Activated naive CD4-positive, alpha-beta T cell treated with Interleukin-2 at 50 U/mL for 16 hours (primary cell): Measurements from ENCODE around the gene LBX2.

Experiments used
- DNase-seq: peaks from one replicate; pipeline ENCODE4 v3.0.0-alpha.2; 2020

LBX2 gene, protein sequence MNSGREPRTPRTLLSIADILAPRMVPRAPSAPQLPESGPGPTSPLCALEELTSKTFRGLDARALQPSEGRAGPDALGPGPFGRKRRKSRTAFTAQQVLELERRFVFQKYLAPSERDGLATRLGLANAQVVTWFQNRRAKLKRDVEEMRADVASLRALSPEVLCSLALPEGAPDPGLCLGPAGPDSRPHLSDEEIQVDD

DNA sequence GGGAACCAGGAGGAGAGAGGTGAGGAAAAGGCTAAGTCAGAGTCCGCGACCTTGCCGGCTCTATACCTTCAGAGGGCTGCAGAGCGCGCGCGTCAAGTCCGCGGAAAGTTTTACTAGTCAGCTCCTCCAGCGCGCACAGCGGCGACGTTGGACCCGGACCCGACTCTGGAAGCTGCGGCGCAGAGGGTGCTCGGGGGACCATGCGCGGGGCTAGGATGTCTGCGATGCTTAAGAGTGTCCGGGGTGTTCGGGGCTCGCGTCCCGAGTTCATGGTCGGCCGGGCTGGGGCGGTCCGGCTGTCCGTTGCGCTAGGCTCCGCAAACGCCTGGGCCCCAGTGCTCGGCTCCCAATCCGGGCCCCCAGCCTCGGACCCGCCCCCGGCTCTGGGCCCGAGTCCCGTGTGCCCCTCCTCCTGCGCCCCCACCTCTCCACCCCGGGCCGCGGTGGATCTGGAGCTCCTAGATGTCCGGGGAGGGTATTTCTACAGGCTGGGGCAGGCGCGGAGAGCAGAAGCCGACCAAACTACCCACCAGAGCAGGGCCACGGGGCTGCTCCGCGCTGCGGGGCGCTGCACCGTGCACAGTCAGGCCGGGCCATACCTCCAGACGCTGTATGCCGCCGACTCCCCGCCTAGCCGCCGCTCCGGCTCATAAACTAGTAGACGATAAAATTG lies at the start of gene LBX2:
Gene LBX2, minus strand, starts transcription at position 337 of the 673 bp plus-strand sequence. Its CDS starts 66 bp downstream, at position 271.
- DNase-seq, result peak; percentile 33

DNA sequence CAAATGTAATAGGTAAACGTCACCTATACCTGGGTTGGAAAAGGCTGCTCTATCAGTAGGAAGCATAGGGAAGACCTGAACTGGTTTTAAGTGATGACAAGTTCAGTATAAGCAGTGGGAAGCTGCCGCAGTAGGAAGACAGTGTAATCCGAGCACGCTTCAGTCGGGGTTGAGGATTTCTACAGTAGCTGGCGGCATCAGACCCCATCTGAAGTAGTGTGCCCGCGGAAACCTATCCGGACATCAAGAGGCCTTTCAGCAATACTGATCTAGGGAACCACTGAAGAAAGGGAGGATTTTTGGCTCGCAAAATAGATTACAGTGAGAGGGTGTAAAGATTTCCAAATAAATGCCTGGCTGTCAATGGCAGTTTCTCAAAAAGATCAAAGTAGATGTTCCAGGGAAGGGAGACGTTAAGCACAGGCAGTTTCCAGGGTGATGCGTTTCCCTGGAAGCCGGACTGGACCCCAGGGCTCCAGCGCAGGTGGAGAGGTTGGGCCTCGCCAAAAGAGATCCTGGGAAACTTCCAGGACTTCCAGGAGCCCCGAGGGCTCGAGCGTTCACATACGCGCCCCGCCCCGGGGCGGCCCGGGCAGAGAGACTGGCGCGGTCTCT lies 49.0 kb upstream of the LBX2 start:
- no peak for DNase-seq

DNA sequence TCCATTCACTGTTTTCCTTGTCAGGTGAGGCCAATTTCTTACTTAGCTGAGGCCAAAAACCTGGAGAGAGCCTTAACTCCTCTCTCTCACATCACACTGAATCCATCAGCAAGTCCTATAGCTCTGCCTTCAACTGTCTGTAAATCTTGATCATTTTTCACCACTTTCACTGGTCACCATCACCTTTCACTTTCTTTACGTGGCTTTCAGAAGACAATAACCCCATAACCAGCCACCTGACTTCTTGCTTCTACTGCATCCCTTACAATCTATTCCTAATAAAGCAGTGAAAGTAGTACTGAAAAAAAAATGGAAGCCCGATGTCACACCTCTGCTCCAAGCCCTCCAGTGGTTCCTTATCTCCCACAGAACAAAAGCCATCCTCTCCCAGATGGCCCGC lies 46.6 kb upstream of the LBX2 start:
- no peak for DNase-seq

DNA sequence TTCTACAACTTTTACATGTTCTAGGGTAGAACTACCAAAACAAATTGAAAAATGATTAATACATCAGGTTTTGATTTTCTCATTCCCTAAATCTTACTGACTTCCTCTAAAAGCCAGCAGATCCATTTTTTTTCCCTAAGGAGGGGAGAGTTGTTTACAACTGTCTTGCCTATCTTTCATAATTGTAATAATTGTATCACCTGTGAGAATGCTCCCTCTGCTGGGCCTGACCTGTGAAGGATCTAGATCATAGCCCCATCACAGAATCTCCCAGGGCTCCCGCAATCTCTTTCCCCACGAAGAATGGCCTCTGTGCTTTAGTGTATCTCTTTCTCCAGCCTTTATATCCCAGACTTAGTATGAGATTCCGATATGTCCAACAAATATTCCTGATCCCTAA lies 45.2 kb upstream of the LBX2 start:
- DNase-seq, result no peak

DNA sequence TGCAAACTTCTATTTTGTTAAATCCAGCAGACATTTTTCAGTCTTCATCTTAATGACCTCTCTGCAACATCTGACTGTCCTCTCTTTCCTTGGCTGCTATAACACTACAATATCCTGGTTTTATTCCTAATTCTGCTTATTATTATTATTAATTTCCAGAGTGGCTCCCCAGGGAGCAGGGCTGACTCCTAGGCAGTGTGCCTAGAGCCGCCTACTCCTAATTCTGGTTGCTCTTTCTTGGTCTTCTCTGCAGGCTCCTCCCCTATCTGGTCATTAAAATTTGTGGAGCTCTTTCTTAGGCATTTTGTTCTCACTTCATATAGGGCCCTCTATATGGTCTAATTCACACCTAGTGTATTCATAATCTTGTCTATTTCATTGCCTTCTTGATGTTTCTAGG lies 43.6 kb upstream of the LBX2 start:
- no peak for DNase-seq

DNA sequence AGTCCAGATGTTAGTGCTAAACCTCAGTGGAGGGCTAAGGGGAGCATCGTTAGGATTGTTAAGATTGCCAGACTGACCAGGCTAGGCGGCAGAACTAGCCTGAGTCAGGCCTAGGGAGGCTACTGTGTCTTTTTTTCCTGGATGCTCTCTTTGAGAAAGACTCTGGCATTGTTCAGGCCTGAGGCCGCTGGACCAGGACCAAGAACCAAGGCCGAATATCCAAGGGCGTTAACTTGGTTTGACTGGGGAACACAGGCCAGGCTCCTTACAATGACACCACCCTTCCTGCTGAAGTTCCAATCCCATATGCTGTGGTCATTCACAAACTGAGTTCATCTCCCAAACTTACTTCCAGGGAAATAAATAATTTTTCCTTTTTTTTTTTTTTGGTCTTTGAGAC lies 40.9 kb upstream of the LBX2 start:
- DNase-seq, result no peak

DNA sequence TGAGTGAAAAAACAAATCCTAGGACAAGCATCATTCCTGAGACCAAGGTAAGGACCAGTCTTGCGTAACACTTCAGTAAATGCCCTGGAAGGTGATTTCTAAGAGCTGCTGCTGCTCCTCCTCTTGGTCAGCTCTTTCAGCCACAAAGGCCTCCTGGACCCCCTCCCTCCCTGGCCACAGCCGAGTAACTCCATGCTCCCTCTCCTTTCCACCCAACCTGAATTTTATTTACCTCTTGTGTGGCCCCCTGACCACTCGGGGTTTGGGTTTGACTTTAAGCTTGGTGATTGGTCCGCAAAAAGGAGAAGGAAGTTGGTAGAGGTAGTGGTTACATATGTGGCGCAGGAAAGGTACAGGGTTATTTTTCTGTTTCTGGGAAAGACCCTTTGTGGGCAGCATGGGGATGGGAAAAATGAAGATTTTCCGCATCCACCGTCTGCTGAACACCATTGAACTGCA lies 39.5 kb upstream of the LBX2 start:
- DNase-seq, result no peak

DNA sequence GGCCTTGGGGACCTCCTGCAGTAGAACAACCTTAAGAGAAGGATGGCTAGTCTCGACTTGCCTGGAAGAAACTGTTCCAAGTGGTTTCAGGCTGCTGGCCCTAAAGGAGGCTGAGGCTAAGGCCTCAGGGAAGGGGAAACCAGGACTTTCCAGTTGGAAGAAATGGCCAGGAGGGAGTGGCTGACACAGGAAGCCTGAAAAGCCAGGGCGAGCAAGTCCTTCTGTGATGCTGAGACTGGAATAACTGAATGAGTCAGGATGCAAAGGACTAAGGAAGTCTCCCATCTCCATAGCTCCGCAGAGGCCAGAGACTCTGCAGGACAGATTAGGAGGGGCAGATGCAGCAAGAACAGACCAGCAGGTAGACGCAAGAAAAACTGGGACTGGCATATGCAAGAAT lies 37.7 kb upstream of the LBX2 start:
- no peak for DNase-seq

DNA sequence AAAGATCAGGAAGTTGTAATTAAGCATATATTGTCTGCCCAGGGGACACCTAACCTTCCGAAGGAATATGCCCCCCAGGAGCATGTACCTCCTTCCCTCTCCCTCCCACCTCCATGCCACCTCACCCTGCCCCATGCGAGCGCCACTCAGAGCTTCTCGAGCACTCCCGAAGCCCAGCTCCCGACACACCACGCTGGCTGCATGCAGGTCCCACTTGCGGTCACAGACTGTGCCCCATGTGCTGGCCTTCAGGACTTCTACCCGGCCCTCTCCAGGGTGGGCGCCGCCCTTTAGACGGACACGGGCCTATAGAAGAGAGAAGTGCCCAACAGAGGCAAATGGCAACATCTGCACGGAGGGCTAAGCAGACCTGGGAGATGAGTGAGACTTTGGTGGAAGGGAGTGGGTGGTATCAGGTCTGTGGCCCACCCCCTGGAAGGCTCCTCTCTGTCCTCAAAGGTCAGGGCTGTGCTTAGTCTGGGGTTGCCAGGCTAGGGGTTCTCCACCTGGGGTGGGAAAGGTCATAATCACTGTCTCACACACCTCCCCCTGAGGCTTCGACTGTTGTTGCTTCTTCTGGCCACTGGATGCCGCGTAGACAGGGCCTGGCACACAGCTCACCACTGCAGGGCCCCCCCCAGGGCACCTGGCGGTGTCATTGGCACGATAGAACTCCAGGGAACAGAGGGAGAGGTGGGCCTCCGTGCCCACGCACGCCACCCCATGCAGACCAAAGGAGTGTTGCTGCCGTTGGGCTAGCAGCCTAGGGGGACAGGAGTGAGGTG lies 37.0 kb upstream of the LBX2 start:
- no peak for DNase-seq

DNA sequence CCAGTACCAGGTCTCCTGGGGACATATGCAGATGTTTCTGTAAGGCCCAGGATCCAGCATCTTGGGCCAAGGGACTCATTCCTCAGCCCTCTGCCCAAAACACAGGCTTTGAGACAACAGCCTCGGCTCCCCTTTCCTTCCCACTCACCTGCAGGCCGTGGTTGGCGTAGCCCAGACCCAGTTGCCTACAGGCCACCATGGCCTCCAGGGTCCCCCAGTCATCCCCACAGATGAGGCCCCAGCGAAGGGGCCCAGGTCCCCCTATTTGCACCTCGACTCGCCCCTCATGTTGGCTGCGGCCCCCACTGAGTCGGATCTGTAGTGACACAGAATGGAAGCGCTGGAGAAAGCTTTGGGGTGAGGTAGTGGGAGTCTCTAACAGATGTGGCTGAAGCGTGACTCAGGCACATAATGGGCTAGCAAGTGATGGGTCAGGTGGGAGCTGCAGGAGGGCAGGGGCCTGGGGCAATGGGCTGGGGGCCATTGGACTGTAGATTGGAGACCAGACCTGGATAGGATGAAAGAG lies 36.1 kb upstream of the LBX2 start:
- no peak for DNase-seq

DNA sequence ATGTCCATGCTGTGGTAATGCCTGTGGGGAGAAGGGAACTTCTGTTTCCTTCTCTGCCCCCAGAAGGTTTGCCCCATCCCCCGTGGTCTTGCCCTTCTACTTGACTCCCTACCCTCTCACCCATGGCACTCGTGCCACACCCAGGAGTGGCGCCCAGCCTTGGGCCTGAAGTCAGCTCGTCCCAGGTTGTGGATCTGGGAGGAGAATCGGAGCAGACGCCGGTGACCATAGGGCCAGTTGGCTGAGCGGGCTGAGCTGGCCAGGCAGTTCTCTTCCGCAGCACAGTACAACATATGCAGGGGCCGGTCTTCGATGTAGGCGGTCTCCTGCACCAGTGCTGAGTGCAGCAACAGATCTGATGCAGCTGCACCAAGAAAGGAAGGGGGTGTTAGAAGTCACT lies 35.0 kb upstream of the LBX2 start:
- DNase-seq, result no peak

DNA sequence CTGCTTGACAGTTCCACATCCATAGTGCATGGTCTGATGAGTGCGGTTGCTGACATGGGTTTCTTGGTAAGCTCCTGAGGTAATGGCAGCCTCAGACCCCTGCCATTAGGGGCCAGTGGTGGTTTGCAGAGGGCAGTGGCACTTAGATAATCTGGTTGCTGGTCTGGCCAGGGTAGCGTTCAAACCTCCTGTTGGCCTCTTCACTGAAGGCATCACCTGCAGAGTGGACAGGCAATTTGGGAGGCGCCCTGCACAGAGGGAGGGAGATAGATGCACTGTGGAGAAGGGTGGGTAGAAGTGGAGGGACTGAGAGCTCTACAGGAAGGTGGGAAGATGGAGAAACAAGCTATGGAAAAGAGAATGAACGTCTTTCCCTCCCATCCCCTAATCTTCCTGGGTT lies 34.1 kb upstream of the LBX2 start:
- no peak for DNase-seq

DNA sequence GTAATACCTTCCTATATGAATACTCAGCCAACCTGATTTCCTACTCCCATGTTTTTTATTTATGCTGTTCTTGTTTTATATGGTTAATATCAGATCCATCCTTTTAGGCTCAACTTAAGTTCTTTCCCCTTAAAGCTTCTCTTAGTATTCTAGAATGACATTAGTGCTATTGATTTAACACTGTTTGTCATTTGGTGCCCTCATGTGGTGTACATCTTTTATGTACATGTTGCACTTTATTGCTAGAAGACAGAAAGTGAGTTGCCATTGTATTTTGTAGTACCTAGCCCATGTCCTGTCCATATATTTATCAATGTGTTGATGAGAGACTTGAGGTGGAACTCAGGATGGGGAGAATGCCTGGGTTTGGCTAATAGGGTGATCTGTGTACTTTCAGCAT lies 32.8 kb upstream of the LBX2 start:
- no peak for DNase-seq

DNA sequence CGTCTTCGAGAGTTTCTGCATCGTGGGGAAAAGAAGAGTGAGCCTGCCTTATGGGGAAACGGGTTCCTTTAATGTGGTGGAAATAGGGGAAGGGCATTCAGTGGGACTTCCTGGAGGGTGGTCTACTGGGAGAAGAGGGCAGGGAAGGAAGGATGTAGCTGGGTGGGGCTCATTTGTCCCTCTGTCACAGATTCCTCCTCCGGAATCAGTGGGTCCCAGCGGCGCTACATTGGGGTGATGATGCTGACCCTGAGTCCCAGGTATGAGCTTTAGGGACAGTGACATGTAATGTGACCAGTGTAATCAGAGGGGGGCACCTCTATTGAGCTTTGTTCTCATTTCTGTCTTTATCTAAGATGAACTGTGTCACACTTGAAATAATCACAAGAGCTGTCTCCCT lies 32.3 kb upstream of the LBX2 start:
- no peak for DNase-seq

DNA sequence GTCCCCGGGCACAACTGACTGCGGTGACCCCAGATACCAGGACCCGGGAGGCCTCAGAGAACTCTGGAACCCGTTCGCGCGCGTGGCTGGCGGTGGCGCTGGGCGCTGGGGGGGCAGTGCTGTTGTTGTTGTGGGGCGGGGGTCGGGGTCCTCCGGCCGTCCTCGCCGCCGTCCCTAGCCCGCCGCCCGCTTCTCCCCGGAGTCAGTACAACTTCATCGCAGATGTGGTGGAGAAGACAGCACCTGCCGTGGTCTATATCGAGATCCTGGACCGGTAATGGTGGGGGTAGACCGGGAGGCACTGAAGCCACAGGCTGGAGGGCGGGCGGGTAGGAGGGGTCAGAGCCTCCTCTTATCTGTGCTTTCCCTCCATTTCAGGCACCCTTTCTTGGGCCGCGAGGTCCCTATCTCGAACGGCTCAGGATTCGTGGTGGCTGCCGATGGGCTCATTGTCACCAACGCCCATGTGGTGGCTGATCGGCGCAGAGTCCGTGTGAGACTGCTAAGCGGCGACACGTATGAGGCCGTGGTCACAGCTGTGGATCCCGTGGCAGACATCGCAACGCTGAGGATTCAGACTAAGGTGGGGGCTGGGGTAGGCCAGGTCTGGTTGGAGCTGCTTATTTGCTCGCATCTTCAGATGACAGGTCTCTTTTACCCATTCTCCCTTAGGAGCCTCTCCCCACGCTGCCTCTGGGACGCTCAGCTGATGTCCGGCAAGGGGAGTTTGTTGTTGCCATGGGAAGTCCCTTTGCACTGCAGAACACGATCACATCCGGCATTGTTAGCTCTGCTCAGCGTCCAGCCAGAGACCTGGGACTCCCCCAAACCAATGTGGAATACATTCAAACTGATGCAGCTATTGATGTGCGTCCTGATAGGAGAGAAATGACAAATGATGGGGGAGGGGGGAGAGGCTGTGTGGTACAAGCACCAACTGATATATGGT lies 31.1 kb upstream of the LBX2 start:
- DNase-seq, result peak; percentile 55

DNA sequence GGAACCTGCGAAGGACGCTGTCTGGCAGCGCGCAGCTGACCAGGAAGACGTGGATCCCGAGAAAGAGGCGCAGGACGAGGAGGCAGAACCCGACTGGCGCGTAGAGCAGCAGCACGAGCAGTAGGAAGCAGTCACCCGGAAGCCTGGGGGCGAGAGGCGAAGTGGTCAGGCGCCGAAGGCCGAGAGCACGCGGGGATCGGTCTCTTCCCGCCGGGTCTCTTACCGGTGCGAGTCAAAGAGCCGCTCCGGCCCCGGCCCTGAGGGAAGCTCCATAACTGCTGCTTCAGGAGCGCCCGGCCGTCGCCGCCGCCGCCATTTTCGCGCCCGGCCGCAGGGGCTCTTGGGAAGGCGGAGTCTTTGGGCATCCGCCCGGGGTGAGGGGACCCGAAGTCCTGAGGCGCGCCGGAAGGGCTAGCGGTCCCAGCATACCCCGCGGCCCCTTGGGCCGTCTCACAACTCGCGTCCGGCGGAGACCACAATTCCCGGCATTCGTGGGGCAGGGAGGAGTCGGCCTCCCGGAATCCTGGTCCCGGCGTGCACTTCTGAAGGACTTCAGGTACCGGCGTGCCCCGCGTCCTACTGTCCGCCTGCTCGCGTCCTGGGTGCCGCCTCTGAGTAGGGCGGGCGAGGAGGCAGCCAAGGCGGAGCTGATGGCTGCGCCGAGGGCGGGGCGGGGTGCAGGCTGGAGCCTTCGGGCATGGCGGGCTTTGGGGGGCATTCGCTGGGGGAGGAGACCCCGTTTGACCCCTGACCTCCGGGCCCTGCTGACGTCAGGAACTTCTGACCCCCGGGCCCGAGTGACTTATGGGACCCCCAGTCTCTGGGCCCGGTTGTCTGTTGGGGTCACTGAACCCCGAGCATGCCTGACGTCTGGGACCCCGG lies 30.2 kb upstream of the LBX2 start, which contains the start of the genes AUP1 and HTRA2:
Gene AUP1, minus strand, starts transcription at position 350 of the 882 bp plus-strand sequence. Its CDS starts 77 bp downstream, at position 273.
Gene HTRA2, plus strand, starts transcription at position 577 of the 882 bp plus-strand sequence. Its CDS starts 74 bp downstream, at position 651.
- DNase-seq, result peak; percentile 93

DNA sequence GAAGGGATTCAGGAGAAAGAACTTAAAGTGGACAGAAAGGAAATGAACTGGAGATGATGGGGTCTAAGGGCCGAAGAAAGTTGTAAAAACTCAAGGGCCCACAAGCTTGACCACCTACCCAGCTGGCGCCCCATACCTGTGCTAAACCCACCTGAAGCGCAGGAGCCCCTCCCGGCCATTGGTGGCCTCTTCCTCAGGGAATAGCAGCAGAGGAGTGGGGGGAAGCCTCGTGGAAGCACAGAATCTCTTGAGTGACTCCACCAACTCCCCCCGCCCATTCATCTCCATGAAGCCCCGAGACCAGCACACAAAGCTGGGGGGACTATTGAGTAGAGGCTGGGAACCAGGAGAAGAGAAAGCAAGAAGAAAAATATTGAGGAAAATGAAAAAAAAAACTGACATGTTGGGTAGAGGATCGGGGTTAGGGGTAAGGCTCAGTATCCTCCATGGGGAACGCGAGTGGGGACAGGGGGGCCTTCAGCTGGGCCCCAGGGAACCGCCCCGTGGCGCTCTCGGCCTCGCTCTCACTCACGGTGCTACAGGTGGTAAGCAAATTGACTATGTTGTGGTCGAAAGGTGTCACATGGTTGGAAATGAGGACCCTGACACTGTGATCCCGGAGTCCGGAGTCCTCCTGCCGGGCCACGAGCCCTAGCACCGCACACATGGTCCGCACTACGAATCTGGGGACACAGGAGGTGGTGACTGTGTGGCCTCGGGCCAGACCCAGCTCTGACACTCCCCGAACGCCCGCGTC lies 29.4 kb upstream of the LBX2 start:
- DNase-seq, result no peak

DNA sequence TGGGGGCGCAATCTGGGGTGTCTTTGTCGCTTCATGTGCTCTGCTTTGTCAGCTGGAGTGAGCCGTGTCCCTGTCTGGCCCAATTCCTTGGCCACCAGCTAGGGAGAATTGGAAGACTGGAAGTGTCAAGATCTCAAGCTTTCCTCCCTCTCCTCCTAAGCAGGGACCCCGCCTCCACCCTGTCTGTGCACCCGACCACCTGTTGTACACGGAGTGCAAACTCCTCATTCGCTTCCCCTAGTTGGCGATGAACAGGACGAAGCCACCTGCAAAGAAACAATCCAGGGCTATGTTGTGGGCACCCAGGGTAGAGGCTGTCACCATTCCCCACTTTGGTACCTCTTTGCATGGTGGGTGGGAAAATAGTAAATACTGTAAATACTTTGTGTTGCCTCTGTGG lies 28.3 kb upstream of the LBX2 start:
- DNase-seq, result no peak

DNA sequence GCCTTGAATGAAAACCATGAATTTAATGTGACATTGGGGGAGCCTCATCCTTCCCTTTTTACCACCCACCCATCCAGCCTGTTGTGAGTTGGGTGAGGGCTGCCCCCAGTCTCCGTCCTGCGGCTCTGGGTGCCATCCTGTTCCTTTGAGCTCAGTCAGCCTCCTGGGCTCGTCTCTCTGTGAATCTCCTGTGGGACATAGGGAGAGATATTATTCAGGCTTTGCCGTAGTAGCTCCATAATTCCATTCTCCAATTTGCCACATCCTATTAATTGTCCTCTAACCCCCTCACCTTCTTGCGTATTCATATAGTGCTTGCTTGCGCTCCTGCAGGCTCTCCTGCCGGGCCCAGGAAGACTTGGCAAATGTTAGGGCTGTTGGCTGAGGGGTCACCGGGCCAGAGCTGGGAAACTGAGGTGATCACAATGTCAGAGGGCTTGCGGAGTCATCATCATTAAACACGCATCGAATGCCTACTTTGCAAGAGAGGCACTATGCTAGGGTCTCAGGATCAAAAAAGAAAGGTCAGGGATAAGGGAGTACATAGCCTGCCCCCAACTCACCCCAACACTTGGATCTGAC lies 27.3 kb upstream of the LBX2 start:
- no peak for DNase-seq
